Measurements from ENCODE around the gene GRIK3.

- TF ChIP-seq CTCF (IDR thresholded peaks at IDR 0.05) (no peak), CBFB (CRISPR knock-in tag; IDR thresholded peaks at IDR 0.05; ENCODE audit: low read depth) (no peak), TEAD4 (CRISPR knock-in tag; IDR thresholded peaks at IDR 0.05) (no peak), FOXK1 (CRISPR knock-in tag; IDR thresholded peaks at IDR 0.05) (no peak), NFE2L1 (CRISPR knock-in tag; IDR thresholded peaks at IDR 0.05) (no peak)
- TF ChIP-seq, protein P1, sequence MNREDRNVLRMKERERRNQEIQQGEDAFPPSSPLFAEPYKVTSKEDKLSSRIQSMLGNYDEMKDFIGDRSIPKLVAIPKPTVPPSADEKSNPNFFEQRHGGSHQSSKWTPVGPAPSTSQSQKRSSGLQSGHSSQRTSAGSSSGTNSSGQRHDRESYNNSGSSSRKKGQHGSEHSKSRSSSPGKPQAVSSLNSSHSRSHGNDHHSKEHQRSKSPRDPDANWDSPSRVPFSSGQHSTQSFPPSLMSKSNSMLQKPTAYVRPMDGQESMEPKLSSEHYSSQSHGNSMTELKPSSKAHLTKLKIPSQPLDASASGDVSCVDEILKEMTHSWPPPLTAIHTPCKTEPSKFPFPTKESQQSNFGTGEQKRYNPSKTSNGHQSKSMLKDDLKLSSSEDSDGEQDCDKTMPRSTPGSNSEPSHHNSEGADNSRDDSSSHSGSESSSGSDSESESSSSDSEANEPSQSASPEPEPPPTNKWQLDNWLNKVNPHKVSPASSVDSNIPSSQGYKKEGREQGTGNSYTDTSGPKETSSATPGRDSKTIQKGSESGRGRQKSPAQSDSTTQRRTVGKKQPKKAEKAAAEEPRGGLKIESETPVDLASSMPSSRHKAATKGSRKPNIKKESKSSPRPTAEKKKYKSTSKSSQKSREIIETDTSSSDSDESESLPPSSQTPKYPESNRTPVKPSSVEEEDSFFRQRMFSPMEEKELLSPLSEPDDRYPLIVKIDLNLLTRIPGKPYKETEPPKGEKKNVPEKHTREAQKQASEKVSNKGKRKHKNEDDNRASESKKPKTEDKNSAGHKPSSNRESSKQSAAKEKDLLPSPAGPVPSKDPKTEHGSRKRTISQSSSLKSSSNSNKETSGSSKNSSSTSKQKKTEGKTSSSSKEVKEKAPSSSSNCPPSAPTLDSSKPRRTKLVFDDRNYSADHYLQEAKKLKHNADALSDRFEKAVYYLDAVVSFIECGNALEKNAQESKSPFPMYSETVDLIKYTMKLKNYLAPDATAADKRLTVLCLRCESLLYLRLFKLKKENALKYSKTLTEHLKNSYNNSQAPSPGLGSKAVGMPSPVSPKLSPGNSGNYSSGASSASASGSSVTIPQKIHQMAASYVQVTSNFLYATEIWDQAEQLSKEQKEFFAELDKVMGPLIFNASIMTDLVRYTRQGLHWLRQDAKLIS (CRISPR knock-in tag; IDR thresholded peaks at IDR 0.05; ENCODE audit: borderline replicate concordance) = no peak
- TF ChIP-seq, protein P2, sequence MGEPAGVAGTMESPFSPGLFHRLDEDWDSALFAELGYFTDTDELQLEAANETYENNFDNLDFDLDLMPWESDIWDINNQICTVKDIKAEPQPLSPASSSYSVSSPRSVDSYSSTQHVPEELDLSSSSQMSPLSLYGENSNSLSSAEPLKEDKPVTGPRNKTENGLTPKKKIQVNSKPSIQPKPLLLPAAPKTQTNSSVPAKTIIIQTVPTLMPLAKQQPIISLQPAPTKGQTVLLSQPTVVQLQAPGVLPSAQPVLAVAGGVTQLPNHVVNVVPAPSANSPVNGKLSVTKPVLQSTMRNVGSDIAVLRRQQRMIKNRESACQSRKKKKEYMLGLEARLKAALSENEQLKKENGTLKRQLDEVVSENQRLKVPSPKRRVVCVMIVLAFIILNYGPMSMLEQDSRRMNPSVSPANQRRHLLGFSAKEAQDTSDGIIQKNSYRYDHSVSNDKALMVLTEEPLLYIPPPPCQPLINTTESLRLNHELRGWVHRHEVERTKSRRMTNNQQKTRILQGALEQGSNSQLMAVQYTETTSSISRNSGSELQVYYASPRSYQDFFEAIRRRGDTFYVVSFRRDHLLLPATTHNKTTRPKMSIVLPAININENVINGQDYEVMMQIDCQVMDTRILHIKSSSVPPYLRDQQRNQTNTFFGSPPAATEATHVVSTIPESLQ (CRISPR knock-in tag; IDR thresholded peaks at IDR 0.05) = no peak
These were observed 204.4 kb downstream of the GRIK3 start for GRCh38 chr1:36829961-36830360.

All from WTC11 (cell line).